ENCODE data around the gene LAMA1.

DNA sequence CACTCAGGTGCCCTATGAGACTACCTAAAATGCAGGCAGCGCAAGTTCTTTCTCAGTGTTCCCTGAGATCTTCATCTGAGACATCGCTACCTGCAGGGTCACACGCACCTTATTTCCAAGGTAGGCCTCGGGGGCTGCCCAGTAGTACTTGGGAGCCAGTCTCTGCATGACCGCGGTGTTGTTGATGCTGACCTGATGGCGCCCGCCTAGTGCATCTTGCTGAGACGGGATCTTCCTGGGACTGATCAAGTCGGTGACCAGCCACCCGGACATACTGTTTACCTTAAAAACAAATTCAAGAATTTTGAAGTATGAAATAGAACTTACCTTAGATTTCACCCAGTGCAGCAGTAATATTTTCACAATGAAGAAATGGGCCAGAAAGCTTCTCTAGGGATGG, 80.1 kb downstream of the LAMA1 start:
- TF ChIP-seq, protein P1, sequence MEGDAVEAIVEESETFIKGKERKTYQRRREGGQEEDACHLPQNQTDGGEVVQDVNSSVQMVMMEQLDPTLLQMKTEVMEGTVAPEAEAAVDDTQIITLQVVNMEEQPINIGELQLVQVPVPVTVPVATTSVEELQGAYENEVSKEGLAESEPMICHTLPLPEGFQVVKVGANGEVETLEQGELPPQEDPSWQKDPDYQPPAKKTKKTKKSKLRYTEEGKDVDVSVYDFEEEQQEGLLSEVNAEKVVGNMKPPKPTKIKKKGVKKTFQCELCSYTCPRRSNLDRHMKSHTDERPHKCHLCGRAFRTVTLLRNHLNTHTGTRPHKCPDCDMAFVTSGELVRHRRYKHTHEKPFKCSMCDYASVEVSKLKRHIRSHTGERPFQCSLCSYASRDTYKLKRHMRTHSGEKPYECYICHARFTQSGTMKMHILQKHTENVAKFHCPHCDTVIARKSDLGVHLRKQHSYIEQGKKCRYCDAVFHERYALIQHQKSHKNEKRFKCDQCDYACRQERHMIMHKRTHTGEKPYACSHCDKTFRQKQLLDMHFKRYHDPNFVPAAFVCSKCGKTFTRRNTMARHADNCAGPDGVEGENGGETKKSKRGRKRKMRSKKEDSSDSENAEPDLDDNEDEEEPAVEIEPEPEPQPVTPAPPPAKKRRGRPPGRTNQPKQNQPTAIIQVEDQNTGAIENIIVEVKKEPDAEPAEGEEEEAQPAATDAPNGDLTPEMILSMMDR (conservative IDR thresholded peaks at IDR 0.05; ENCODE audit: low read depth, low read length) = no peak
- no peak for TF ChIP-seq EZH2 (IDR thresholded peaks at IDR 0.05; ENCODE audit: low read length, unreplicated experiment)
